PC-9 (cell line): Measurements from ENCODE around the gene UBE2L5. TPM values are rescaled to one million over a fixed set of nuclear protein-coding genes. Genes with fewer than 3 reads are reported as not detected.

Source experiments
- BruUV-seq: library from RNA; stranded (reverse); fragments of 400-500 nt; replicated peaks from 2 replicates; lab custom pipeline; 2021; lab: Mats Ljungman, UMichigan
- CTCF ChIA-PET: fragments of 300-600 bp; sonication (Branson Sonifier 250); formaldehyde crosslinking; loops from one replicate; lab custom pipeline; 2022; ENCODE audit warnings: antibody characterized with exemption; lab: Charles Lee
- POLR2A ChIA-PET: fragments of 300-600 bp; sonication (Branson Sonifier 250); formaldehyde crosslinking; loops from one replicate; lab custom pipeline; 2022; ENCODE audit warnings: antibody characterized with exemption; ENCODE audit not compliant: unreplicated experiment; lab: Charles Lee
- DNase-seq, 2 experiments: peaks; one replicate each; pipeline versions ENCODE4 v3.0.0 to v3.0.0-alpha.2; 2015 to 2022; ENCODE audit warnings: mixed read lengths in 1 of 2
- H2AFZ ChIP-seq: fragments of 200-600 bp; sonication (generic); 2 replicates; pipeline ENCODE4 v1.8.1; 2017; ENCODE audit warnings: antibody characterized with exemption
- H3F3A ChIP-seq: fragments of 200-600 bp; sonication (generic); 2 replicates; pipeline ENCODE4 v1.8.1; 2017; ENCODE audit warnings: antibody characterized with exemption, mild to moderate bottlenecking, low read depth; ENCODE audit not compliant: insufficient read depth
- H3K27ac ChIP-seq: fragments of 200-600 bp; sonication (generic); 2 replicates; pipeline ENCODE4 v1.6.1; 2016; ENCODE audit warnings: mixed run types
- H3K27me3 ChIP-seq: fragments of 200-600 bp; sonication (generic); 2 replicates; pipeline ENCODE4 v1.6.1; 2016; ENCODE audit warnings: low read depth, mixed run types; ENCODE audit not compliant: insufficient read depth
- H3K36me3 ChIP-seq: fragments of 200-600 bp; sonication (generic); 2 replicates; pipeline ENCODE4 v1.6.1; 2016; ENCODE audit warnings: low read depth, mixed run types
- H3K4me1 ChIP-seq: fragments of 200-600 bp; sonication (generic); replicated peaks from 2 replicates; pipeline ENCODE4 v1.6.1; 2016; ENCODE audit warnings: mixed run types; ENCODE audit not compliant: insufficient read depth
- H3K4me2 ChIP-seq: fragments of 200-600 bp; sonication (generic); 2 replicates; pipeline ENCODE4 v1.6.1; 2017; ENCODE audit warnings: mixed run types
- H3K4me3 ChIP-seq: fragments of 200-600 bp; sonication (generic); 2 replicates; pipeline ENCODE4 v1.6.1; 2016; ENCODE audit warnings: mixed run types
- H3K79me2 ChIP-seq: fragments of 200-600 bp; sonication (generic); 2 replicates; pipeline ENCODE4 v1.6.1; 2017; ENCODE audit warnings: low read depth, mixed run types
- H3K9me2 ChIP-seq: fragments of 200-600 bp; sonication (generic); 2 replicates; pipeline ENCODE4 v1.8.1; 2017; ENCODE audit warnings: mild to moderate bottlenecking; ENCODE audit not compliant: insufficient read depth
- H3K9me3 ChIP-seq: fragments of 200-600 bp; sonication (generic); 2 replicates; pipeline ENCODE4 v1.8.1; 2016; ENCODE audit warnings: low read depth; ENCODE audit not compliant: insufficient read depth
- H4K20me1 ChIP-seq: fragments of 200-600 bp; sonication (generic); 2 replicates; pipeline ENCODE4 v1.8.1; 2017; ENCODE audit not compliant: insufficient read depth
- EZH2 ChIP-seq: fragments of 200-600 bp; sonication (generic); IDR thresholded peaks from 2 replicates; pipeline ENCODE4 v1.8.0; 2017; ENCODE audit warnings: antibody characterized with exemption, low read depth
- intact Hi-C: fragments of 100-400 bp; cut with micrococcal nuclease; formaldehyde crosslinking; loops from one replicate; pipeline ENCODE4 v1.10.0; 2022; ENCODE audit not compliant: unreplicated experiment
- total RNA-seq: library from RNA; stranded (reverse); gene quantifications from 2 replicates; pipeline ENCODE4 v1.2.3, GENCODE V29; 2021
- TF ChIP-seq, protein P1 (sequence below): fragments of 200-600 bp; sonication (generic); conservative IDR thresholded peaks from 2 replicates; pipeline ENCODE4 v1.6.1; 2017; ENCODE audit warnings: mixed run types, antibody characterized with exemption, mild to moderate bottlenecking, moderate library complexity

UBE2L5 gene
- total RNA-seq, 1 experiment from 2014 or later = not detected

DNA sequence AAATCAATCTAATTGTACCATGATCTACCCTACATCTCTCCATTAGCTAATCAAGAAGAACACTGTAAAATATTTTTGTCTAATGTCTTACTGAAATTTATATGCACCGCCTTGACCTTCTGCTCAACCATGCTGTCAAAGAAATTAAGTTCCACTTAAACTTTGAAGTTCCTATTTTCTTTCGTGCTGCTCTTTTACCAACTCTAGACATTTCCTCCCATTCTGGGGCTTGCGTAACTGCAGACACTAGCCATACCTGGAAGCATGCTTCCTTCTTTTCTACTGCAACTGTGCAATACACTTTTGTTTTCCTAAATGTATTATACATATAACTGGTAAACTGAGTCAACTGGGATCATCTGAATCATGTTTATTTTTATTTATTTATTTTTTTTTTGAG lies 8.5 kb upstream of the UBE2L5 start:
- Histone ChIP-seq H3K27ac (no peak overlapping the region), H3K9me3 (no peaks in the 10 kb centered on the region), H3K4me1 (no peaks in the 10 kb centered on the region), H3K9me2 (no peaks in the 10 kb centered on the region), H3K4me2 (no peak overlapping the region), H4K20me1 (no peaks in the 10 kb centered on the region), H3K79me2 (no peaks in the 10 kb centered on the region), H3F3A (0 out of 2 replicates have a peak, but pooled peaks cover 11% of the 10 kb centered on the region), H3K36me3 (no peaks in the 10 kb centered on the region), H3K27me3 (no peaks in the 10 kb centered on the region), H3K4me3 (no peak overlapping the region), H2AFZ (no peak overlapping the region)
- no peak for TF ChIP-seq EZH2
- TF ChIP-seq, protein P1, sequence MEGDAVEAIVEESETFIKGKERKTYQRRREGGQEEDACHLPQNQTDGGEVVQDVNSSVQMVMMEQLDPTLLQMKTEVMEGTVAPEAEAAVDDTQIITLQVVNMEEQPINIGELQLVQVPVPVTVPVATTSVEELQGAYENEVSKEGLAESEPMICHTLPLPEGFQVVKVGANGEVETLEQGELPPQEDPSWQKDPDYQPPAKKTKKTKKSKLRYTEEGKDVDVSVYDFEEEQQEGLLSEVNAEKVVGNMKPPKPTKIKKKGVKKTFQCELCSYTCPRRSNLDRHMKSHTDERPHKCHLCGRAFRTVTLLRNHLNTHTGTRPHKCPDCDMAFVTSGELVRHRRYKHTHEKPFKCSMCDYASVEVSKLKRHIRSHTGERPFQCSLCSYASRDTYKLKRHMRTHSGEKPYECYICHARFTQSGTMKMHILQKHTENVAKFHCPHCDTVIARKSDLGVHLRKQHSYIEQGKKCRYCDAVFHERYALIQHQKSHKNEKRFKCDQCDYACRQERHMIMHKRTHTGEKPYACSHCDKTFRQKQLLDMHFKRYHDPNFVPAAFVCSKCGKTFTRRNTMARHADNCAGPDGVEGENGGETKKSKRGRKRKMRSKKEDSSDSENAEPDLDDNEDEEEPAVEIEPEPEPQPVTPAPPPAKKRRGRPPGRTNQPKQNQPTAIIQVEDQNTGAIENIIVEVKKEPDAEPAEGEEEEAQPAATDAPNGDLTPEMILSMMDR = no peak
- no TSS peak for BruUV-seq
- DNase-seq = no peak
- intact Hi-C loops = no loop called here
- ChIA-PET CTCF (no interaction called here), POLR2A (no interaction called here)

DNA sequence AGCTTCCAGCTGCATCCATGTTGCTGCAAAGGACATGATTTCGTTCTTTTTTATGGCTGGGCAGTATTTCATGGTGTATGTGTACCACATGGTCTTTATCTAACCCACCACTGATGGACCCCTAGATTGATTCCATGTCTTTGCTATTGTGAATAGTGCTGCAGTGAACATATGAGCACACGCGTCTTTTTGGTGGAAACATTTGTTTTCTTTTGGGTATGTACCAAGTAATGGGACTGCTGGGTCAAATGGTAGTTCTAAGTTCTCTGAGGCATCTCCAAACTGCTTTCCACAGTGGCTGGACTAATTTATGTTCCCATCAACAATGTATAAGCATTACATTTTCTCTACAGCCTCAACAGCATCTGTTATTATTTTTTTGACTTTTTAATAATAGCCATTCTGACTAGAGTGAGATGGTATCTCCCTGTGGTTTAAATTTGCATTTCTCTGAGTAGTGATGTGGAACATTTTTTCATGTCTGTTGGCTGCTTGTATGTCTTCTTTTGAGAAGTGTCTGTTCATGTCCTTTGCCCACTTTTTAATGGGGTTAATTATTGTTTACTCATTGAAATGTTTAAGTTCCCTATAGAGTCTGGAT lies 6.8 kb upstream of the UBE2L5 start:
- POLR2A ChIA-PET = no interaction called here
- H2AFZ ChIP-seq = no peak overlapping the region
- no peak overlapping the region for H3K4me3 ChIP-seq
- H4K20me1 ChIP-seq = no peaks in the 10 kb centered on the region
- no peak overlapping the region for H3K4me2 ChIP-seq
- H3F3A ChIP-seq = no peaks in the 10 kb centered on the region; the same call in 1 of the 2 replicates
- no peak overlapping the region for H3K27ac ChIP-seq
- H3K4me1 ChIP-seq = no peaks in the 10 kb centered on the region; the same call in 1 of the 2 replicates
- DNase-seq = no peak
- H3K27me3 ChIP-seq = no peaks in the 10 kb centered on the region
- no peaks in the 10 kb centered on the region for H3K36me3 ChIP-seq
- no peaks in the 10 kb centered on the region for H3K9me3 ChIP-seq
- H3K79me2 ChIP-seq = no peaks in the 10 kb centered on the region
- intact Hi-C loops = no loop called here
- TF ChIP-seq, protein P1 = no peak
- no peak for TF ChIP-seq EZH2
- no peaks in the 10 kb centered on the region for H3K9me2 ChIP-seq
- no TSS peak for BruUV-seq
- CTCF ChIA-PET = no interaction called here

DNA sequence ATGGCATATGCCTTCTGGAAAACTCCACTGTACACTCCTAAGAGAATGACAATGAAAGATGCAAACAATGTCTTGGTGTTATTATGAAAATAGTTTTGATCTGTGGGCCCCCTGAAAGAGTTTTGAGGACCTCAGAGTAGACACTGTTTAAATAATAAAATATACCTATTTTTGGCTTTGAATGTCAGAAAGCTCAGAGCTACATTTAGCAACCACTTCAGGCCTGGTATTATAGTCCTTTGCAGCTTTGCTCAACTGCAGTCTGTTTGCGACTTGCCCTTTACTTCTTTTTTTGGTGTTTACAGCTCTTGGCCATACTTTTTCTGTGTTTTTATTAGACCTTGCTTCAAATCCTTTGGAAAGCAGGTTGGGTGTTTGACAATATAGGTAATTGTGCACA lies 5.8 kb upstream of the UBE2L5 start:
- Histone ChIP-seq H3K4me3 (no peak overlapping the region), H3K4me2 (no peak overlapping the region), H3F3A (peaks cover 6% of the 10 kb centered on the region; the same call in 1 of the 2 replicates), H3K27me3 (no peaks in the 10 kb centered on the region), H3K9me2 (no peaks in the 10 kb centered on the region), H3K36me3 (no peaks in the 10 kb centered on the region), H3K4me1 (peaks cover 6% of the 10 kb centered on the region; the same call in 1 of the 2 replicates), H3K79me2 (no peaks in the 10 kb centered on the region), H2AFZ (no peak overlapping the region), H3K9me3 (no peaks in the 10 kb centered on the region), H4K20me1 (no peaks in the 10 kb centered on the region), H3K27ac (no peak overlapping the region)
- no peak for DNase-seq
- POLR2A ChIA-PET = no interaction called here
- no peak for TF ChIP-seq EZH2
- TF ChIP-seq, protein P1 = no peak
- intact Hi-C loops = no loop called here
- no TSS peak for BruUV-seq
- CTCF ChIA-PET = no interaction called here
